NOMO-1 treated with DMSO at 0.1 percent for 48 hours (cell line): ENCODE data around the gene KLK14.

Experiments
- DNase-seq: peaks from one replicate; lab custom pipeline; 2025; ENCODE audit not compliant: unreplicated experiment; lab: John Stamatoyannopoulos, UW

Gene KLK14

GRCh38 chr19:51082611-51083010 is at the start of gene KLK14:
Gene KLK14, minus strand, starts transcription at chr19:51082887. Its CDS starts 273 bp downstream, at chr19:51082614.
- no peak for DNase-seq

- peak; percentile 68 for DNase-seq
These were observed 49.3 kb upstream of the KLK14 start for GRCh38 chr19:51131780-51132680.

GRCh38 chr19:51129716-51130115 is 47.0 kb upstream of the KLK14 start:
- no peak for DNase-seq

- DNase-seq = no peak
These were observed 45.5 kb upstream of the KLK14 start for GRCh38 chr19:51128227-51128626.

GRCh38 chr19:51127755-51128154 is 45.1 kb upstream of the KLK14 start:
- DNase-seq = peak; percentile 93

- no peak for DNase-seq
These were observed 44.3 kb upstream of the KLK14 start for GRCh38 chr19:51127032-51127431.

GRCh38 chr19:51125421-51126075 is 42.9 kb upstream of the KLK14 start:
- no peak for DNase-seq

GRCh38 chr19:51124729-51125128 is 42.0 kb upstream of the KLK14 start, which contains the start of gene SIGLEC9:
Gene SIGLEC9, plus strand, starts transcription at chr19:51124906. Its CDS starts 69 bp downstream, at chr19:51124975.
- peak; percentile 10 for DNase-seq

GRCh38 chr19:51124216-51124615 is 41.5 kb upstream of the KLK14 start:
- no peak for DNase-seq

- no peak for DNase-seq
These were observed 41.1 kb upstream of the KLK14 start for GRCh38 chr19:51123802-51124201.

GRCh38 chr19:51123381-51123800 is 40.7 kb upstream of the KLK14 start:
- DNase-seq = peak; percentile 90

GRCh38 chr19:51122112-51122981 is 39.7 kb upstream of the KLK14 start:
- DNase-seq = no peak

- DNase-seq = no peak
These were observed 38.6 kb upstream of the KLK14 start for GRCh38 chr19:51121257-51121656.

- no peak for DNase-seq
These were observed 37.5 kb upstream of the KLK14 start for GRCh38 chr19:51120160-51120559.

- no peak for DNase-seq
These were observed 36.9 kb upstream of the KLK14 start for GRCh38 chr19:51119611-51120010.

GRCh38 chr19:51119101-51119500 is 36.4 kb upstream of the KLK14 start:
- DNase-seq = no peak

GRCh38 chr19:51116736-51117286 is 34.1 kb upstream of the KLK14 start:
- DNase-seq = no peak

GRCh38 chr19:51114087-51114729 is 31.5 kb upstream of the KLK14 start:
- DNase-seq = peak; percentile 89

GRCh38 chr19:51111606-51112005 is 28.9 kb upstream of the KLK14 start:
- no peak for DNase-seq

- DNase-seq = no peak
These were observed 27.9 kb upstream of the KLK14 start for GRCh38 chr19:51110666-51110971.

- no peak for DNase-seq
These were observed 26.1 kb upstream of the KLK14 start for GRCh38 chr19:51108805-51109146.
